ENCODE results near the gene ELMO1. TPM values are rescaled to one million over a fixed set of nuclear protein-coding genes. Genes with fewer than 3 reads are reported as not detected.

ELMO1 gene
- total and polyA plus RNA-seq, 12 donors: 7.5 to 46.8 (median 14.9) TPM

DNA sequence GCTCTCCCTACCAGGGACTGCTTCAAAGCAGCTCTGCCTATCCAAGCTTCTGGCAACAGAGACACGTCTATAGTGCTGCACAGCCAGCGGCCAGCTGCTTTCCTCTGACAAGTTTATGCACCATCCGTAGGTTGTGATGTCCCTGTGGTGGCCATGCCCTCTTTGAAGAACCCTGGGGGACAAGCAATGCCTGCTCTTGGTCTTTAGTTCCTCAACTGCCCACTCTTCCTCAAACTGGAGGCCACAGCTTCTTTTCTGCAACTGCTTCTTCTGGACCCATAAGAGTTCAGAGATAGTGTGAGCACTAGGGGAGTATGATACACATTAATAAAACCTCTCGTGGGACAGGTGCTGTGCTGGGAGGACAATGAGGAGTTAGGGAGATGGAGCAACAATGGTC lies 164.9 kb downstream of the ELMO1 start:
- Histone ChIP-seq H3K4me1 (replicated peaks in 1 of 2) (peaks cover 0 to 19% of the 10 kb centered on the region in 2 donors), H3K9me3 (replicated peaks in 1 of 3) (no peaks in the 10 kb centered on the region), H3K27ac (no peak overlapping the region), H3K27me3 (no peaks in the 10 kb centered on the region), H3K4me3 (no peak overlapping the region), H3K36me3 (replicated peaks in 1 of 2) (no peaks in the 10 kb centered on the region)
- intact Hi-C loops (cut with DNase I): no loop called here
- TF ChIP-seq POLR2A (IDR thresholded peaks at IDR 0.05): no peak
- TF ChIP-seq, protein P1, sequence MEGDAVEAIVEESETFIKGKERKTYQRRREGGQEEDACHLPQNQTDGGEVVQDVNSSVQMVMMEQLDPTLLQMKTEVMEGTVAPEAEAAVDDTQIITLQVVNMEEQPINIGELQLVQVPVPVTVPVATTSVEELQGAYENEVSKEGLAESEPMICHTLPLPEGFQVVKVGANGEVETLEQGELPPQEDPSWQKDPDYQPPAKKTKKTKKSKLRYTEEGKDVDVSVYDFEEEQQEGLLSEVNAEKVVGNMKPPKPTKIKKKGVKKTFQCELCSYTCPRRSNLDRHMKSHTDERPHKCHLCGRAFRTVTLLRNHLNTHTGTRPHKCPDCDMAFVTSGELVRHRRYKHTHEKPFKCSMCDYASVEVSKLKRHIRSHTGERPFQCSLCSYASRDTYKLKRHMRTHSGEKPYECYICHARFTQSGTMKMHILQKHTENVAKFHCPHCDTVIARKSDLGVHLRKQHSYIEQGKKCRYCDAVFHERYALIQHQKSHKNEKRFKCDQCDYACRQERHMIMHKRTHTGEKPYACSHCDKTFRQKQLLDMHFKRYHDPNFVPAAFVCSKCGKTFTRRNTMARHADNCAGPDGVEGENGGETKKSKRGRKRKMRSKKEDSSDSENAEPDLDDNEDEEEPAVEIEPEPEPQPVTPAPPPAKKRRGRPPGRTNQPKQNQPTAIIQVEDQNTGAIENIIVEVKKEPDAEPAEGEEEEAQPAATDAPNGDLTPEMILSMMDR (IDR thresholded peaks at IDR 0.05): no peak
- 69 to 85% (median 77%) methylated on average over 4 of the region's 4 CpGs for WGBS, 4 donors
- DNase-seq: no peak

DNA sequence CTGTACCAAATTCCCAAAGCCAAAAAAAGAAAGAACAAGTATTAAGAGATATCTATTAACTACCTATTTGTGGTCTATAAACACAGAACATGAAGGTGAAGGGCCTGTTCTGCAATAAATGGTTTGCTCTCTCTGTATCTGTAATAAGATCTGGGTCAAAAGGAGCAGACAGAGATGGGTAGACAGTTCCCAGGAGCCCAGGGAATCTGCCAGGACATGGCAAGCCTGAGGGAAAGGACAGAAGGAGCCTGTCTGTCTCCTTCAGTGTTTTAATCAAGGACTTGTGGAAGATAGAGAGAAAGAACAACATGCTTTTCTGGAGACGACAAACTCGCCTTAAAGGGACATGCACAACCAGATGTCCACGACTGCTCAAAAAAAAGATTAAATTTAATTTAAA lies 165.7 kb downstream of the ELMO1 start:
- Histone ChIP-seq H3K27me3 (no peaks in the 10 kb centered on the region), H3K27ac (peak overlapping the region in 1 of 5 donors; percentile 34), H3K36me3 (replicated peaks in 1 of 2) (no peaks in the 10 kb centered on the region), H3K9me3 (replicated peaks in 1 of 3) (no peaks in the 10 kb centered on the region), H3K4me3 (no peak overlapping the region), H3K4me1 (replicated peaks in 1 of 2) (peaks cover 0 to 19% of the 10 kb centered on the region in 2 donors)
- intact Hi-C loops (cut with DNase I): no loop called here
- WGBS, 4 donors: 67 to 85% (median 76%) methylated on average over 3 of the region's 3 CpGs
- DNase-seq: no peak
- TF ChIP-seq, protein P1 (IDR thresholded peaks at IDR 0.05): no peak
- TF ChIP-seq POLR2A (IDR thresholded peaks at IDR 0.05): no peak

DNA sequence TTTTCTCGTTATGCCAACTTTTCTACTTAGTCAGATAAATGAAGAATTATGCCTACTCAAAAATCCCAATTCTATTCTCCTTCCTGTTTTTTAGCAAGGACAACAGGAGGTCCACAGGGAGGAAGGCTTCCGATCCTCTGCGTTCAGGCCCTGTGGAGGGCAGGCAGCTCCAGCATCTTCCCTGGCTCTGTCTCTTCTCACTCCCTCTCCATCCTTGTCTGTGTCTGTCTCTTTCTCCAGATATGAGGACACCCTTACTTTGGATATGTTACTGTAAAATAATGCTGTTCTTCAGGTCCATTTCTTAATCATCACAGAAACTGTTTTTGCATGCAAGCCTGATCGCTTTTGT lies 166.6 kb downstream of the ELMO1 start:
- no peaks in the 10 kb centered on the region for H3K36me3 ChIP-seq (replicated peaks in 1 of 2)
- H3K27me3 ChIP-seq: no peaks in the 10 kb centered on the region
- no peaks in the 10 kb centered on the region for H3K9me3 ChIP-seq (replicated peaks in 1 of 3)
- intact Hi-C loops (cut with DNase I): no loop called here
- H3K4me3 ChIP-seq: no peak overlapping the region
- no peak overlapping the region for H3K27ac ChIP-seq
- peaks cover 0 to 18% of the 10 kb centered on the region in 2 donors for H3K4me1 ChIP-seq (replicated peaks in 1 of 2)
- 69 to 88% (median 75%) methylated on average over 4 of the region's 4 CpGs for WGBS, 4 donors
- TF ChIP-seq, protein P1 (IDR thresholded peaks at IDR 0.05): no peak
- no peak for TF ChIP-seq POLR2A (IDR thresholded peaks at IDR 0.05)
- DNase-seq: no peak

DNA sequence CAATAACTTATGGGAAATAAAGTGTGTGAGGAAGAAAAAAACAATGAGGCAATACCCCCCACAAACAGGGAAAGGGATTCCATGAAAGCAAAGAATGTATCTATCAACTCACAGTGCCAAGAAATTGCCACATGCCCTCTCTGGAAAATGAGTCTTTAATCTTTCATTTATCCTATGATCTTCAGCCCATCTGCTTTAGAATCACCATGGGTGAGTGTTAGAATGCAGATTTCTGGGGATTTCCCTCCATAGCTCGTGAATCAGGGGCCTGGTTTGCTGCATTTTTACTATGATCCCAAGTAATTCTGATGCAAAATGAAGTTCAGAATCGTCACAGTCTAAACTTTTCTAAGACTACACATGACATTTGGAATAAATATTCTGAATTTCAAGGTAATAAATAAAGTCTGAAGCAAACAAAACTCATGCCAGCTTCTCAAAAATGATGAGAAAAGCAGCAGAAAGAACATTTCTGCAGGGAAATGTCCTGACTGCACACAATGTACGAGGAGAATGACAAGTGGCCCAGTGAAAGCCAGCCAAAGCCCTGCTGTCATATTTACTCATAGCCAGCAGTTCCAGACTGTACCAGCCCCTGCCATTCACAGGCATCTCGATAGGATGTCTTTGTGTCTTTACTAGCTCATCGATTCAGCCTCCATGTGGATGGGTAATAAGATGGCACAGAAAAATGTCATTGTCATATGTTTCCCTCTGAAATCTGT lies 167.1 kb downstream of the ELMO1 start:
- Histone ChIP-seq H3K27me3 (no peaks in the 10 kb centered on the region), H3K36me3 (replicated peaks in 1 of 2) (no peaks in the 10 kb centered on the region), H3K27ac (no peak overlapping the region), H3K4me1 (replicated peaks in 1 of 2) (peaks cover 0 to 12% of the 10 kb centered on the region in 2 donors), H3K4me3 (no peak overlapping the region), H3K9me3 (replicated peaks in 1 of 3) (no peaks in the 10 kb centered on the region)
- intact Hi-C loops (cut with DNase I): no loop called here
- no peak for TF ChIP-seq POLR2A (IDR thresholded peaks at IDR 0.05)
- TF ChIP-seq, protein P1 (IDR thresholded peaks at IDR 0.05): no peak
- no peak for DNase-seq
- WGBS, 4 donors: 61 to 75% (median 74%) methylated on average over 5 of the region's 5 CpGs

Measured in adrenal gland (tissue), 12 donors.